Measurements from ENCODE around the gene CDKN2C.

- no peak for TF ChIP-seq POLR2A (IDR thresholded peaks at IDR 0.05)
- TF ChIP-seq, protein P1, sequence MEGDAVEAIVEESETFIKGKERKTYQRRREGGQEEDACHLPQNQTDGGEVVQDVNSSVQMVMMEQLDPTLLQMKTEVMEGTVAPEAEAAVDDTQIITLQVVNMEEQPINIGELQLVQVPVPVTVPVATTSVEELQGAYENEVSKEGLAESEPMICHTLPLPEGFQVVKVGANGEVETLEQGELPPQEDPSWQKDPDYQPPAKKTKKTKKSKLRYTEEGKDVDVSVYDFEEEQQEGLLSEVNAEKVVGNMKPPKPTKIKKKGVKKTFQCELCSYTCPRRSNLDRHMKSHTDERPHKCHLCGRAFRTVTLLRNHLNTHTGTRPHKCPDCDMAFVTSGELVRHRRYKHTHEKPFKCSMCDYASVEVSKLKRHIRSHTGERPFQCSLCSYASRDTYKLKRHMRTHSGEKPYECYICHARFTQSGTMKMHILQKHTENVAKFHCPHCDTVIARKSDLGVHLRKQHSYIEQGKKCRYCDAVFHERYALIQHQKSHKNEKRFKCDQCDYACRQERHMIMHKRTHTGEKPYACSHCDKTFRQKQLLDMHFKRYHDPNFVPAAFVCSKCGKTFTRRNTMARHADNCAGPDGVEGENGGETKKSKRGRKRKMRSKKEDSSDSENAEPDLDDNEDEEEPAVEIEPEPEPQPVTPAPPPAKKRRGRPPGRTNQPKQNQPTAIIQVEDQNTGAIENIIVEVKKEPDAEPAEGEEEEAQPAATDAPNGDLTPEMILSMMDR (IDR thresholded peaks at IDR 0.05): no peak
These were observed 39.9 kb upstream of the CDKN2C start for GRCh38 chr1:50930193-50930592.
